Bone marrow (tissue), 2 donors: ENCODE measurements around the gene RASGRF1.

Source experiments
- DNase-seq, 2 donors: peaks; one replicate each; lab custom pipeline; 2025; lab: John Stamatoyannopoulos, UW

Gene RASGRF1

DNA sequence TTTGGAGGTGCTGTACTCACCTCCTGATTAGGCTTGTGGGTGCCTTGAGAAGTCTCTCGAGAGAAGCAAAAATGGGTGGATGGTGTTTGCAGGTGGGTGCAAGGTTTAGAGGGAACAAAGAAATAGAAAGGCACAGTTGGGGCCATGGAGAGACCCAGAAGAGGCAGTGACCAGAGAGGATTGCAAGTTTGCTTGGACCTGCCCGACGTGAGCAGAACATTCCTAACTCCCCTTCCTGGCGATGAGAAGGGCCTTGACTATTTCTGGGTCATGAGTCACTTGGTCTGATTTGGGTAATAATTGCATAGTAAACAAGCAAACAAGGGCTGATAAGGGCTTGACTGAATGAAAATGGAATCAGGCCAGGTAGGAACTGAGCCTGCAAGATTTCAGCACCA, 138.7 kb downstream of the RASGRF1 start:
- no peak for DNase-seq

DNA sequence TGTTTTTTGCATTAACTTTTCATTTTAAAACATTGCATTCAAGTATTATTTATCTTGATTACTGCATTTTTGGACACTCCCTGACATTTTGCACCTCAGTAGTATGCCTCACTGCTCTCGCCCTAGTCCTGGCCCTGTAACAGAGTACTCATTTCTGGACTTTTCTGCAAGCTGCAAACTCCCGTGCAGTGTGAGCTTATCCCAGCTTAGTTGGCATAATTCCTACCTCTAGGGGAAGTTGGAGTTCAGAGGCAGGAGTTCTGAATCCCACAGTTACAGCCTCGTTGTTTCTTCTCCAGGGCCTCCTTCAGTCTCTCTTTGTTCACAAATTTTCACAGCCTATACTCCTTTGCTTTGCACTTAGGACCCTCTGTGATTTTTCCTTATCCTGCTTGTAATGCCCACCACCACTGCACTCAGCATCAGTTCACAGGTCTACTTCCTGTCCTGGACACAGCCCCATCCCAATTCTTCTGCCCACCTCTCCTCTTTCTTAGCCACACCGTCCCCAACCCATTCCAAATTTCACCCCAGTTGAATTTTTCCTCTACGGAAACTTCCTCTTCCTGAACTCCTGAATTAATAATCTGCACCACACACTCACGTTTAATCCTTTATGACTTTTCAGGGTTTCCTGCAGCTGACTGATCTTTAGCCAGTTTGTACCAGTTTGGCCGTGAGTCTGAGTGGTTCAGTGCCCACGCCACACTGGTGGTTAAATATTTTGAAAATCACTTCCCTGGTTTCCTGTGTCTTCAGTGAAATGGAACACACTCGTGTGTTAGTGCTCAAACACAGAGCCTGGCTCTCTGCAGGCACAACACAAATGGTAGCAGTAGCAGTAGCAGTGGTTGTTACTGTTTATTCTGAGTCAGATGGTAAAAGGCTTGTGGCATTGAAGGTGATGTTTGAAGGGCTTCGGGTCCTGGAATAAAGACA, 139.4 kb downstream of the RASGRF1 start:
- no peak for DNase-seq

DNA sequence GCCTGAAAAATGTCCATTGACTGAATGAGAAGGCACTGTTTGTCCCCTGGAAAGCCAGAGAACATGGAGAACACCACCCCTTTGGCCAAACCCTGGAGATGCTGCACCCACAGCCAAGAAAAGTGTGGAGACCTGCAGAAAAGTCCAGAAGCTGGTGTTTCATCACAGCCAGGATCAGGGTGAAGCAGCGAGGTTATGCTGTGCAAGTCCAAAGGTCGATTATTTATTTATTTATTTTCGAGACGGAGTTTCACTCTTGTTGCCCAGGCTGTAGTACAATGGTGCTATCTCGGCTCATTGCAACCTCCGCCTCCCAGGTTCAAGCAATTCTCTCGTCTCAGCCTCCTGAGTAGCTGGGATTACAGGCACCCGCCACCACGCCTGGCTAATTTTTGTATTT, 140.2 kb downstream of the RASGRF1 start:
- no peak for DNase-seq

DNA sequence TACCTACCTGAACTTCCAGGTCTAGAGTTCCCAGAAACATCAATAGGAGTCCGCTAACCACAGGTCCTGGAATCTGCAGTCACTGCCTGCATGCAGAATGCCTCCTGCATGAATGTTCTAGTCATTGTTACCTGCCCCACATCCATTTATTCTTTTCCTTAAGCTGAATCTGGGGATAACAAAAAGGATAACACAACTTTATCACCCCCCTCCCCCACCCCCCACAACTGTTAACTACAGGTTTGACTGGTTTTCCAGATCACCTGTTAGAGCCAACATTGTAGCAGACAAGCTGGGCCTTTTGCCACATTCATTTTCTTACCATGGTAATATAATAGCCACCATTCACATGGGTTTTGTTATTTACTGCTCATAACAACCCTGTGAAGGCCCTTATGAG, 141.1 kb downstream of the RASGRF1 start:
- no peak for DNase-seq

DNA sequence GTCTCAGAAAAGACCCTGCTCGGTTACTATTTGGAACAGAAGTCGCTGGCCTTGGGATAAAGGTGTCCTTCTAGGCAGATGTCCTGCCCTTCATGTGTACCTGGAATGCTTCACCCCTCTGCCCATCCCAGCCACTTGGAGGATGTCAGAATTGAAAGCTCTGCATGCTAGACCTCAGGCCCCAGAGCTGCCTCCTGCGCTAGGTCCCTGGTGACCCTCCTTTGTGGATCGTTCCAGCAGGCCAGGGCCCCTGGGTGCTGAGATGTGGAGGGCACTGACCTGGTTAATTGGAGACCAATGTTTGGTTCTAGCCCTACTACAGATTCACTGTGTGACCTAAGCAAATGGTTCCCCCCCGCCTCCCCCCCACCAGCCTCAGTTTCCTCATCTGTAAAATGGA, 143.1 kb downstream of the RASGRF1 start:
- DNase-seq = no peak

DNA sequence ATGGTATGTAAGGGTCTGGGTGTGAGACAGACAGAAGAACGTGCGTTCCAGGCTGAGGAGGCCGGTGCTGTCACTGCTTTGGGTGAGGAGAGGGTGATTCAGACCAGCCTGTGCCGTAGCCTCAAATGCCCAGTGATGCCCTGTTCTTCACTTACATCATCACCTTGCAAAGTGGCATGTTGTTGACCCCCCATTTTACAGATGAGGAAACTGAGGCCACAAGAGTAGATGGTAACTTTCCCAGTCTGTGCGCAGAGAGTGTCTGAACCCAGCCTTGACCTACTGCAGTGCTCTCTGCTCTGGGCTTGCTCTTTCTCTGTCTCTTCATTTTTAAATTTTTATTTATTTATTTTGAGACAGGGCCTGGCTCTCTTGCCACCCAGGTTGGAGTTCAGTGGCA, 144.1 kb downstream of the RASGRF1 start:
- DNase-seq = no peak

DNA sequence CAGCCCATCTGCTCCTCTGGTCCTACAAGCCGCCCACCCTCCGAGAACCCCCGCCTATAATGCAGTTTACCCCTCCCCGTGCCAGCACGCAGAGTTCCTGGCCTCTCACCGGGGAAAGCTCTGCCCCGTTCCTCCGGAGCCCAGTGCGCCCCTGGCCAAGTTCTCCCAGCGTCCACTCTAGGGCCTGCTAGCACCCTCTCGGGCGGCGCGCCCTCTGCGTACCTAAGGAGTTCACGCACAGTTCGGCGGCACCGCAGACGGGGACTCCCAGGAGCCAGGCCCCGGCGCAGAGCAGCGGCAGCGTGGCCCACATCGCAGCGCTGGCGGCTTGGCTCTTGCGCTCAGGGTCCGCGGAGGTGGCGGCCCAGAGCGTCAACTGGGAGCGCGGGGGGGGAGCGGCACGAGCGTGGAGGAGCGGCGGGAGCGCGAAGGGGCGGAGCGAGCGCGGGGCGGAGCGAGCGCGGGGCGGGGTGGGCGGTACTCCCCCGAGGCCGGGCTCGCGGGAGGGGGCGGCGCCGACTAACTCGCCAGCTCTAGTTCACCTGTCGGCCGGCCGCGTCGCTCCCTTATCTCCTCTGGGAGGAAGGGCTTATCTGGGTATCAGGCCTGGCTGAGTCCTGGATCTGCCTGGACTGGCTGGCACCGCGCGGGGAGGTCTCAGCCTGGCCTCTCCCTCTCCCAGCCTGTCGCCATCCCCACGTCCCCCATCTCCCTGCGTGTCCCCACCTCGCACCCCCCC, 145.7 kb downstream of the RASGRF1 start, which contains the start of gene CTSH:
CTSH (minus strand) TSS at position 378 of the 739 bp plus-strand sequence; CDS start at position 313, 65 bp downstream.
- DNase-seq = peak in 1 of 2 donors; percentile 54

DNA sequence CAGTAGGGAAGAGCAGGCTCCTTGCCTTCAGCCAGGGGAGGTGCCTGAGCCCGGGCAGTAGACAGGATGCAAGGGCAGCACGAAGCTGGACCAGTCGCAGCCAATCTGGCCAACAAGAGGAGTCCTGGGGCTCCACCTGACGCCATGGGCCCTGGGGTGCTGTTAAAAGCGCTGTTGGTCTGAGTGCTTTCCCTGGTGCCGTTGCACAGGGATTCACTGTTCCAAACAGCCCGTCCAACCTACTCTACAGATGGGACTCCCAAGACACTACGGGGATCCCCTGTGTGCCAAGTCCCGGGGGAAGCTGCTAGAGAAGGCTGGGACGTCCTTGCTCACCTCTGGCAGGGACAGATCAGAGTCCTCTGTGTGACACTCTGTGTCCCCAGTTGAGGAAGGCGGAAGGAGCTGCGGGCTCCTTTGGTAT, 146.4 kb downstream of the RASGRF1 start:
- no peak for DNase-seq

DNA sequence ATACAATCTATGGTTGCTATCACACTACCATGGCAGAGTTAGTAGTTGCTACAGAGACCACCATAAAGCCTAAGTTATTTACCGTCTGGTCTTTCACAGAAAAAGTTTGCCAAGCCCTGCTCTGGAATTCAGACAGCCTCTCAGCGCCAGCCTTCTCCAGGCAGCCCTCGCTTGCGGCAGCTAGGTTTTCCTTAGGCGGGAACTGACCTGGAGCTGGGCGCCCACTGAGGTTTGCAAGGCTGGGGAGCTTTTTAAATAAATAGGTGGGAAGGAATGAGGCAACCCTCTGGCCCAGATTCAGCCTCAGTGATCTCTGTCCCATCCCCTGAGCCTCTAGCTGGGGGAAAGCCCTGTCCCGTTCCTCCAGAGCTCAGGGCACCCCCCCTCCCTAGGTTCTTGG, 146.9 kb downstream of the RASGRF1 start:
- DNase-seq = no peak

DNA sequence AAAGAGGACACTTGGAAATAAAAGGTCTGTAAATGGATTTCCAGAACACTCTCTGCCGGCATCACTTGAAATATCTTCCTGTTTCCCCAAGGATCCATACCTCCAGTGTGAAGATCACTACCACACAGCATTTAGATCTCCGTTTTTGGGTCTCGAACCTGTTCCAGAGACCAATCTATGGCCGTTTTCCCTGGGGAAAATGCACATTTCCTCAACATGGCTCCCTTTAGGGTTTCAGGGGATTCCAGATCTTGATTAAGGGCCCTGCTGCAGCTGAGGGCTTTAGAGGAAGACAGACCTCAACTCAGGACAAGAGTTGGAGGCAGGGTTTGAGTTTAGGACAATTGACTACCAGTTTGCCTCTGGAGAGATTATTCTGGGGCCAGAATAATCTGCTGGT, 147.8 kb downstream of the RASGRF1 start:
- no peak for DNase-seq

DNA sequence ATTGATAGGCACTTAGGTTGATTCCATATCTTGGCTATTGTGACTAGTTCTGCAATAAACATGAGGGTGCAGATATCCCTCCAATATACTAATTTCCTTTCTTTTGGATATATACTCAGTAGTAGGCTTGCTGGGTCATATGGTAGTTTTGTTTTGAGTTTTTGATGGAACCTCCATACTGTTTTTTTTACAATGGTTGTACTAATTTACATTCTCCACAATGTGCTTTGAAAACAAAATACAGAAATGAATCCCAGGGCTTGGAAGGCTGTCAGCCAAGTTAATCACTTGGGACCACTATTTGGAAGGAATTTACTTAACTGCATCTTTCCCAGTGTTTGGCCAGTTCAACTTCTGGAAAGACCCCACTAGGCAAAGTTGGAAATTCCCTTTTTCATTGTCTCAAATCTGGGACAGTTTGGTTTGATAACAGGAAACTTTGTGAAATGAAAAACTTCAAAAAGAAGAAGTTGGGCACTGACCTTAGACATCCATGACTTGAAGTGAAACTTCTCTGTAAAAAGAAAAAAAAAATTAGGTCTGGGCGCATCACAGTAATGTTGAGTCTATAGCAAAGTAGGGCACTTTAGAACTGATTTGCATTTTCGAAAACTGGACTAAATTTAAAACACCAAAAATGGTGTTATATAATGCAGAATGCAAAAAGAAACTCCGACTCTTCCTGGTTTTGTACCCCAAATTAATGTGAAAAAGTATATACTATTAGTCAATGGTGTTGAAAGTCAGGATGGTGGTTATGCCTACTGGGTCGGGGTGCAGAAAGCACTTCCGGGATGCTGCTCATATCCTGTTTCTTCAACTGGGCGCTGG, 151.7 kb downstream of the RASGRF1 start:
- DNase-seq = no peak

DNA sequence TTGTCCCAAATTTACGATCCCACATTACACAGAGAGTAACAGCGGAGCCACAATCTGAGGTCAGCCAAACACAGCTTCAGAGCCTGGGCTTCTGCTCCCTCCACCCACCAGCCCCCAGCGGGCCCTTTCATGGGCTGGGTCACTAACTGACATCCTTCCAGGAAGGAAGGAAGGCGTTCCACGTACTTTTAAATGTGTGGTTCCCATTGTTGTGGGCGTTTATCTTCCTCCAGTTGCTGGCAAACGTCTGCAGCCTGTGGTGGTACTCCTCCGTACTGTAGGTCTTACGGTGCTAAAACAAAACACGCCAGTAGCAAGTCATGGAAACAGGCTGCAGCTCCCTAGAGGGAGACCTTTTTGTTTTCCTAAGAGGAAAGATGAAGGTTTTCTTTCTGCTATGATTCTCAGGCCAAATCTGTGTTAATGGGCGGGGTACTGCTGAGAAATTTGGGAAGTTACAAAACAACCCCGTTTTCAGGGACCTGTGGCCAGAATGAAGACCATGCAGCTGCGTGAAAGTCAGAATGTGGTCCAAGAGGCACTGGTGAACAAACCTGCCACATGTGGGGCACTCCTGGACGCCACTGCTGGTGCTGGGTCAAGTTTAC, 153.3 kb downstream of the RASGRF1 start:
- DNase-seq = no peak

DNA sequence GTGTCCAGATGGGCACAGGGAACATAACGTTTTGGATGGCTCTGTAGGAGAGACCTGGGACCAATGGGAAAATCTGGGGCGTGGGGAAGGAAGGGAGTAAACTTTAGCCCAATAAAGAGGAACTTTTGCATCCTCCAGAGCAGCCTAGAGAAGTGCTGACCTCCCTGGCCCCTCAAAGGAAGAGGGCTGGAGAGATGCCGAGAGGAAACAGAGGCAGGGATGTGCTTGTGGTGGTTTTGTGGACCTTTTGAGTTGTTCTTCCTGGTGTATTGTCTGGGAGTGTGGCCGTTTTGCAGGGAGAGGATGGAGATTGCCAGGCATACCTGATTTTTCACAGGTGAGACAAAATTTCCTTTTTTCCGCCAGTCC, 155.9 kb downstream of the RASGRF1 start:
- no peak for DNase-seq

DNA sequence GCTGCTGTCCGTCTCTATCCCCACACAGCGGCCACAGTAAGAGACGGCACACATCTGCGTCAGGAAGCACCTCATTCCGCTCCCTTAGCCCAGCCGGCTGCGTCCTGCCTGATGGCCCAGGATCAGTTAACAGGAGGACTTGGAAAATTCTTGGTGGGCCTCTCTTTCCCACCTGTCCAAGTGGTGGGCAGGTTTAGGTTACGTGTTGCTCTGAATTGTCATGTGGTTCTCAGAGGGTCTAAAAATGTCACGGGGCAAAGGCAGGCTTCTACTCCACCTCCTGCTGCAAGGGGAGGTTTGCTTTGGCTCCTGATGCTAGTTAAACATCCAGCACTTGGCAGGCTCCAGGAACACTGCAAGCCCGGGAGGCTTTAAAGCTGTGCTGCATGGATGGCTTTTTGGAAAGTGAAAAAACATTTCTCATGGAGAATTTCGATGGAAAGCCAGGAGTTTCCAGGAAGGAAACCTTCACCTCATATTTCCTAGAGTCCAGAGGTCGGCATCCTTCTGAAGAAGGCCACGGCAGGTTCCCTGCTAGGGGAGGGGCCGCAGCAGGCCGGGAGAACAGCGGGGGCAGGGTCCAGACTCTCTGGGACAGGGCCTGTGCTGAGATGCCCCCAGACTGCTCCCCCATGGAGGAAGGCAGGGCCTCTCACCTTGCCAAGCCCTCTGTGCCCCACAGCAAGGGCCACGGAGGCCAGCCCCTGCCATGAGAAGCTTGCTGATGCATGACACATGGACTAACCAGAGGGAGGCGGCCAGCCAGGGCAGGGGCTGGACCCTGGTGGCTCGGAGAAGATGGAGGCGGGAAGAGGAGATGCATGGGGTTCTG, 156.5 kb downstream of the RASGRF1 start:
- DNase-seq = no peak

DNA sequence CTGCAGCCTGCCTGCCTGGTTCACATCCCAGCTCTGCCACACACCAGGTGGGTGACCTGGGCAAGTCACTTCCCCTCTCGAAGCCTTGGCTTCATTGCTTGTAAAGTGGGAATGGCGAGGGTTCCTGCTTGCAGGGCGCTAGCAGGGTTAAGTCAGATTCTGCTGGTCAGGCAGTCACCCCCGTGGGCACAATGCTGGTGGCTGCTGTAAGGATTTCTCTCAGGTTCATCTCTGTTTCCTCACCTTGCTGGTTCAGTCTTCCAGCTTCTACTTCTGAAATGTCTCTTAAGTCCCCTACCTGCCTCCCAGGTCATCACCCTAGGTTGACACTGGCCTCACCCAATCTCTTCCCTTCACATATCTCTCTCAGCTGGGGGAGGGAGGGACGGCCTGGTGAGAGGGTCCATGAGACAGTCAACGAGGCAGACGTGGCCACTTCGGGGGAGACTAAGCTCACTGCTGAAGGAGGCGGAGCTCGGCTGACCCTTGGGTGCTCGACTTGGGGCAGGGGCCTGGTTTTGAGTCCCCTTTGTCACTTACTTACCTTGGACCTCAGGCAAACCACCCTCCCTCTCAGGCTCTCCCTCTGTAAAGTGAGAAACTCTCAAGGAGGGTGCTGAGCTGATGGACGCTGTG, 157.3 kb downstream of the RASGRF1 start:
- DNase-seq = no peak

DNA sequence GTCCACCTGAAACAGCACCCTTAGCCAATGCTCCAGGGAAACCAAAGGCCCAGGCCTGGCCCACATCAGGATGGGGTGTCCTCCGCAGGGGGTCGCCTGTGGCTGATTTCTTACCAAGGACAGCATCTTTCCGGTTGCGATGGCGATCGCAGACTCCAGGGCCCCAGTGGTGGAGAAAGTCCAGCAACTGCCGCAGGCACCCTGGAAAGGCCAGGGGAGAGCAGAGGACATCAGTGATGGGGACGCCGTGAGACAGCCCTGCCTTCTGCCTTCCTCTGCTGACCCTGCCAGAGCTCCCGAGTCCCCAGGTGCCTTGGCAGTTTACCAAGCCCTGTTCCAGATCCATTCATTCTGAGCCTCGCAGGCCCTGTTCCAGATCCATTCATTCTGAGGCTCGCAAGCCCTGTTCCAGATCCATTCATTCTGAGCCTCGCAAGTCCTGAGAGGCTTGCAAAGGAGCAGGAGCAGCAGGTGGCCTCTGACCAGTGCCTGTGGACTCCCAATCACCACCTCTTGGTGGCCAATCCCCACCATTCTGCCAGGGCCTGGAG, 158.2 kb downstream of the RASGRF1 start:
- no peak for DNase-seq

DNA sequence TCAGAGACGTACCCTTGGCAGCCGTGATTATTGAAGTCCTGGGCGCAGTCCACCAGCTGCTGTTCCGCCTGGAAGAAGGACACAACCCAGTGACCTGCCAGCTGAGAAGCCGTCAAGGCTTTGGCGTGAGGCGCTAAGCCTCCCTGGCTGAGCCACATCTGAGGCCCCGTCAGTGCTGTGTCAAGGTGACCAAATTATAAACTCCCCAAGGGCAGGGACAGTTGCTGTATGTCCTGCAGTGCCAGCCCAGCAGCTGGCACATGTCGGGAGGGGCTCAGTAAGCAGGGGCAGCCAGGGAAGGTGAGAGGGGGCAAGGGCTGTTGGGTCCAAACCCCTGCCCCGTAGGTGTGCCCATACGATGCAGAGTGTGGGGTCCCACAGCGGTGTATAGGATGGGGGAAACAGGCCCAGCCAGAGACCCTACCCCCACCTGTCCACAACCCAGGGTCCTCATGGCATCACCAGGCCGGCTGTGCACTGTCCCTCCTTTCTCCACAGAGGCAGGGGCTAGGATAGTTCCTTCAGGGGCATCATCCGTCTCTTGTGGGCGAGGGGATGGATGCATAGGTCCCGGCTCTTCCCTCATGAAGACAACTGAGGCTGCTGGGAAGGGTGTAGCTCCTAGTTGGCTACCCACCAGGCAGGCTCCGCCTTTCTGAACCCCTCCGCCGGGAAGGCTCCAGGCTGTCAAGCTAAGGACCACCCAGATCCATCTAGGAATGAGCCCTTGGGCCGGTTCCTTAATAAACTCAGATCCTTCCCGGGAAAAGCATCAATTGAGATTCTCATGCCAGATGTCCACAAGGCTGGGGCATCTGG, 158.9 kb downstream of the RASGRF1 start:
- DNase-seq = no peak

DNA sequence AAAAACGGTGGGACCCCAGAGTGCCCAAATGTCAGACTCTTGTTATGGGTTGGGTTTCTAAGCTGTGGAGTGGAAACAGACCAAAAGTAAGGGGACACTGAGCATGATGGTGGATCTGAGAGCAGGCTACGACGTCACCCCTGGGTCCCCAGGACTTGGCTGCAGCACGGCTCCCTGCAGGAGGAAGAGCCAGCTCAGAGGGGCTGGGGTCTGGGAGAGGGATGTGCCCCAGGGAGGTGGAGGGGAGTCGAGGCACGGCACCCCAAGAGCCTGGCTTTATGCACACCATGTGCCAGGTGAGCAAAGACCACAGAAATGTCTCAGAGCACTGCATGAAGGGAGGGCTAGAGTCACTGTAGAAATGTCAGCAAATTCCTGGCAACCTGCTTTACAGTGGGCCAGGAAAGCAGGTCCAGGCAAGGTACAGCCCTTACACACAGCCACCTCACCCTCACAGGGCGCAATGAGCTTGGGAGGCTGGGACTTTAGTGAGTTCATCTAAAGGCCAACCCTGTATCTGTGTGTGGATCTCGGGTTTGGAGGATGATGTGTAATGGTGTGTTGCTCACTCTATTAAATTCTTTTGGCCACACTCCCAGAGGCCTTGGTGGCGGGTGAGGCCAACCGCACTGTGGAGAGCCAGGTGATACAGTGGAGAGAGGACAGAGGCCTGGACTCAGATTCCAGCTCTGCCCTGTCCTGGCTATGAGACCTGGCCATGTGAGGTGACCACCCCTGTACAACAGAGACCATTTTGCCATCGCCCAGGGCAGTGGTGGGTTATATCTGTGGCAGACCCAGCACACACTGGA, 159.8 kb downstream of the RASGRF1 start:
- DNase-seq = no peak
